GM12801 (cell line): ENCODE results near the gene TAF8.

ENCODE experiments used
- TF ChIP-seq, protein P1 (sequence below): IDR thresholded peaks from one replicate; pipeline ENCODE4 v1.5.1; 2011; ENCODE audit warnings: control low read depth; ENCODE audit not compliant: insufficient read length; ENCODE audit errors: extremely low read depth

TAF8 gene

DNA sequence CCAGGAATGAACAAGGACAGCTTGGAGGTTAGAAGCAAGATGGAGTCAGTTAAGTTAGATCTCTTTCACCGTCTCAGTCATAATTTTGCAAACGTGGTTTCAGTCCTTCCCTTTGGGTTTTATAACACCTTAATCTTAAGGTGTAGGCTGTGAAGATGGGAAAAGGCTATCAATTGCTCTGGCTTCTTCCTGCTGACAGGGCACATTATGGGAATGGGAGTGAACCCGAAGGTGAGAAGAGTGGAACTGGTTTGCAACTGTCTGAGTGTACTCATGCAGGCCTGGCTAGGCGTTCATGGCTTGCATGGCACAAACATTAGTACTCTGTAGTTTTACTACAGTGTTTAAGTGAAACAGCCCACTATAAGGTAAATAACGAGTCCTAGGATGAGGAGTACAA is 9.4 kb downstream of the TAF8 start:
- TF ChIP-seq, protein P1, sequence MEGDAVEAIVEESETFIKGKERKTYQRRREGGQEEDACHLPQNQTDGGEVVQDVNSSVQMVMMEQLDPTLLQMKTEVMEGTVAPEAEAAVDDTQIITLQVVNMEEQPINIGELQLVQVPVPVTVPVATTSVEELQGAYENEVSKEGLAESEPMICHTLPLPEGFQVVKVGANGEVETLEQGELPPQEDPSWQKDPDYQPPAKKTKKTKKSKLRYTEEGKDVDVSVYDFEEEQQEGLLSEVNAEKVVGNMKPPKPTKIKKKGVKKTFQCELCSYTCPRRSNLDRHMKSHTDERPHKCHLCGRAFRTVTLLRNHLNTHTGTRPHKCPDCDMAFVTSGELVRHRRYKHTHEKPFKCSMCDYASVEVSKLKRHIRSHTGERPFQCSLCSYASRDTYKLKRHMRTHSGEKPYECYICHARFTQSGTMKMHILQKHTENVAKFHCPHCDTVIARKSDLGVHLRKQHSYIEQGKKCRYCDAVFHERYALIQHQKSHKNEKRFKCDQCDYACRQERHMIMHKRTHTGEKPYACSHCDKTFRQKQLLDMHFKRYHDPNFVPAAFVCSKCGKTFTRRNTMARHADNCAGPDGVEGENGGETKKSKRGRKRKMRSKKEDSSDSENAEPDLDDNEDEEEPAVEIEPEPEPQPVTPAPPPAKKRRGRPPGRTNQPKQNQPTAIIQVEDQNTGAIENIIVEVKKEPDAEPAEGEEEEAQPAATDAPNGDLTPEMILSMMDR = no peak

DNA sequence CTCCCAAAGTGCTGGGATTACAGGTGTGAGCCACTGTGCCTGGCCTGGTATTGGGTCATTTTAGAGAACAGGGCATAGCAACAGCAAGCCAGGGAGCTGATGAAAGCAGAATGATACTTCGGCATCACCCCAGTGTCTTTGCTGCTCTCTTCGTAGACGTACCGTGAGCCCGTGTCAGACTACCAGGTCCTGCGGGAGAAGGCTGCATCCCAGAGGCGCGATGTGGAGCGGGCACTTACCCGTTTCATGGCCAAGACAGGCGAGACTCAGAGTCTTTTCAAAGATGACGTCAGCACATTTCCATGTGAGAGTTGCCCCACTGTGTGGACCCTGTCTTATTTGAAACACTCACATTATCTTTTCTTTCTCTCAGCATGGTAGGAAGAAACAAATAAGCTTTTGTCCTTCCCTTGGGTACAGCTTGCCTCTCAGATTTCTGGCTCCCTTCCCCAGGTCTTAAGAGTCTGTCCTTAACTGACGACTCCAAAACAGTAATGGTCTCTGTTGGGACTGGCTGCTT is 15.9 kb downstream of the TAF8 start:
- TF ChIP-seq, protein P1 = no peak

DNA sequence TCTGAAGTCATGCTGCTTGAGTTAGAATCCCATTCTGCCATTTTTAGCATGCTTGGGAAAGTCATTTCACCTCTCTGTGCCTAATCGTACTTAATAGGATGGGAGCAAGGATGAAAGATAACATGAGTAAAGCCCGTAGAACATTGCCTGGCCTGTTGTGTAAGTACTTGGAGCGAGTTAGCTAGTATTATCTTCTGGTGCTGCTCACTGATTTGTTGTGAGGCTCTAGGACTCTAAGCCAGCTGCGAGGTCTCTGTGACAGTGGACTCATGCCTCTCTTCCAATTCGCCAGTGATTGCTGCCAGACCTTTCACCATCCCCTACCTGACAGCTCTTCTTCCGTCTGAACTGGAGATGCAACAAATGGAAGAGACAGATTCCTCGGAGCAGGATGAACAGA is 17.8 kb downstream of the TAF8 start:
- TF ChIP-seq, protein P1 = no peak

DNA sequence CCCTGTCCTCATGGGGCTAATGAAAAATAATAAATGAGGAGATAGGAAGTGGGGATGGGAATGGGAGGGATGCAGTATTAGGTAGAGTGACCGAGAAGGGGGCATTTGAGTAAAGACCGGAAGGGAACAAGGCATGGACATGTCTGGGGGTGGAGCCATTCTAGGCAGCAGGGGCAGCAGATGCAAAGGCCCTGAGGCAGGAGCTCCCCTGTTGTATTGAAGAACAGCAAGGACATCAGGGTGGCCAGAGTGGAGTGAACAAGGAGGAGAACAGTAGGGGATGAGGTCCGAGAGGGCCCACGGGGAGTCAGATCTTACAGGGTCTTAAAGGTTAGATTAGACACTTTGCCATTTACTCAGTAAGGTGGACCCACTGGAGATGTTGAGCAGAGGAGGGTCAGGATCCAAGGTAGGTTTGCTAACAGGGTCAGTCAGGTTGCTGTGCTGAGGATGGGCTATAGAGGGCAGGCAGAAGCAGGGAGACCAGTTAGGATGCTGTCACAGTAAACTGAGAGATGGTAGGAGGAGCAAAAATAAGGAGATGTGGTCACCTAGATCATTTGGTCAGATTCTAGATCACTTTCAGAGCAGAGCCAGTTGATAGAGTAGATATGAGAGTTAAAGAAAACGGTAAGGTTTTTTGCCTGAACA is 18.7 kb downstream of the TAF8 start:
- TF ChIP-seq, protein P1 = no peak

DNA sequence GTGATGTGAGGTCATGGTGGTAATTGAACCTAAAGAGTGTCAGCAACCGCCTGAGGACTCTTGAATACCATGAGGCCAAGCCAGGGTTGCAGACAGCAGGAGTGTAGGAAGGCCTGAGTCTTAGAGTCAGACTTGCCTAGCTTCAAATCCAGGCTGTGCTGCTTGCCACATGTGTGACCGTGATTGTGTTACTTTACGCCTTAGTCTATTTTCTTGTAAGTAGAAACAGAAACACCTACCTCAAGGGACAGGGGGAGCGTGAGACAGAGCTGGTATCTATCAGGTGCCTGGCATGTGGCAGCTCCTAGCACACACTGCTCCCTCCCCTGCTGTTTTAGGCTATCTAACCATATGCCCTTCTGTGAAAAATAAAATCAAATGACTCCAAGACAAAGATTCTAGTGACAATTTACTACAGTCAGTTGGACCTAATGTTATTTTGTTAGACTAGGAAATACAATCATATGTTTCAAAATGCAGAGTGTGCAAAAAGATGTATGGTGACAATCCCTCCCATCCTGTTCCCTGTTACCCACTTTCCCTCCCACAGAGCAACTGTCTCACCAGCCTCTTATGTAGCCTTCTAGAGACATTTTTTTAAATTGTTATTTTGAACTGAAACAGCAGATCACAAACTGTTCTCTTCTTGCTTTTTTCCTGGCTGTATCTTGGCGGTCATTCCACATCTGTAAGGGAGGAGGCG is 21.7 kb downstream of the TAF8 start:
- TF ChIP-seq, protein P1 = no peak

DNA sequence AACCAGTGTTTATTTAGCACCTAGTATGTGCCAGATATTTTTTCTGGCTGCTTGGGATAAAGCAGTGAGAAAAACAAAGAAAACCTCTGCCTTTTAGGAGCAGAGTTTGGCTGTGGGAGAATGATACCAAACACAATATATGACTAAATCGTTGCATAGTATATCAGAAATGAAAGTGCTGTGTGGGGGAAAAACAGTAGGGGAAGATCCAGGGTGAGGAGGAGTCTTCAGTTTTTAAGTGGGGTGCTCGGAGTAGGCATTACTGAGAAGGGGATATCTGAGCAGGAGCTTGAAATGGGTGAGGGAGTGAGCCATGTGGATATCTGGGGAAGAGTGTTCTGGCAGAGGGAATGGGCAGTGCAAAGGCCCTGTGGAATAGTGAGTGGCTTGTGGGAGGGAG is 23.0 kb downstream of the TAF8 start:
- TF ChIP-seq, protein P1 = no peak

DNA sequence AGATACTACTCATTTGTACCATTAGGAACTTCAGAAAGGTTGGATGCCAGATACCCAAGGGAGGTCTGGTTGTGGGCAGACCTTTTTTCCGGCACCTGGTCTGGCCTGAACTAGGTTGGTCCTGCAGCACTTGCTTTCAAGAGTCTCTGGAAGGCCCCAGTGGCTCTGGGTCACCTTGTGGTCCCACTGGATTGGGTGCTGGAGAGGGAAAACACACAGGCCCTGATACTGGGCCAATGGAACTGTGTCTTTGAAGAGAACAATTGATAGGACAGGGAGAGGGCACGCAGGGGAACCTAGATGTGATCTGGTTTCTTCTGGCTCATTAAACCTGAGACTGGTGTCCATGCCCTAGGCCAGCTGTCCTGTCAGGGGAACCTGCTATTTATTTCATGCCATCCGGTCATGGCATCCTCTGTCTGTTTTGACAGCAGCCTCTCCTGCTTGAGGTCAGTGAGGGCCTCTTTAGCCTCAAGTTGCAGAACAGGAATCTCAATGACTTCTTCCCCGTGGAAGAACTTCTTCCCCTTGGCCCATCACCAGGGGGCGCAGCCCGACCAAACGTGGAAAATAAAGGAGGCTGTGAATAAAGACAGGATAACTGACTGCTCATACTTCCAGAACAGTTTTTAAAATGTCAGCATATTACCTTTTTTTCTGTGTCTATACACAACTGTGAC is 25.0 kb downstream of the TAF8 start:
- TF ChIP-seq, protein P1 = no peak
